ENCODE measurements around the gene XPNPEP1. TPM values are rescaled to one million over a fixed set of nuclear protein-coding genes. Genes with fewer than 3 reads are reported as not detected.

The XPNPEP1 gene
- total RNA-seq, 1 experiment from 2014 or later: 65.4 TPM

DNA sequence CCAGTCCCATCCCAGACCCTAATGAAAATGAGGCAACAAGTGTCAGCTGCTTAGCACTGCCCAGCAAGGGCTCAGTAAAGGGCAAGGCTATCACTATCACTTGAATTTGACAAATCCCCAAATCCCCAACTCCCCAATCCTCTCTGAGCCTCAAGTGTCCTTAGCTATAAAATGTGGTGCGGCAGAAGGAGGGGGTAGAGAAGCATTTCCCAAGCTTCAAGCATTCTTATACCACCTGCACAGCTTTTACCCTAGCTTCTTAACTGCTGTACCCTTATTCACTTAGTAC lies 41.6 kb downstream of the XPNPEP1 start:
- ChIA-PET CTCF (no interaction called here), POLR2A (ENCODE audit: low non-redundant PET) (no interaction called here)
- intact Hi-C loops (cut with micrococcal nuclease; ENCODE audit: unreplicated experiment): loop anchor here (5.0 kb wide), 1 partner anchor 336 kb away; no protein-coding TSS in a partner anchor
- no TSS peak for BruUV-seq (replicated peaks)
- TF ChIP-seq, protein P1, sequence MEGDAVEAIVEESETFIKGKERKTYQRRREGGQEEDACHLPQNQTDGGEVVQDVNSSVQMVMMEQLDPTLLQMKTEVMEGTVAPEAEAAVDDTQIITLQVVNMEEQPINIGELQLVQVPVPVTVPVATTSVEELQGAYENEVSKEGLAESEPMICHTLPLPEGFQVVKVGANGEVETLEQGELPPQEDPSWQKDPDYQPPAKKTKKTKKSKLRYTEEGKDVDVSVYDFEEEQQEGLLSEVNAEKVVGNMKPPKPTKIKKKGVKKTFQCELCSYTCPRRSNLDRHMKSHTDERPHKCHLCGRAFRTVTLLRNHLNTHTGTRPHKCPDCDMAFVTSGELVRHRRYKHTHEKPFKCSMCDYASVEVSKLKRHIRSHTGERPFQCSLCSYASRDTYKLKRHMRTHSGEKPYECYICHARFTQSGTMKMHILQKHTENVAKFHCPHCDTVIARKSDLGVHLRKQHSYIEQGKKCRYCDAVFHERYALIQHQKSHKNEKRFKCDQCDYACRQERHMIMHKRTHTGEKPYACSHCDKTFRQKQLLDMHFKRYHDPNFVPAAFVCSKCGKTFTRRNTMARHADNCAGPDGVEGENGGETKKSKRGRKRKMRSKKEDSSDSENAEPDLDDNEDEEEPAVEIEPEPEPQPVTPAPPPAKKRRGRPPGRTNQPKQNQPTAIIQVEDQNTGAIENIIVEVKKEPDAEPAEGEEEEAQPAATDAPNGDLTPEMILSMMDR (conservative IDR thresholded peaks at IDR 0.05; ENCODE audit: low read depth, low read length): no peak
- TF ChIP-seq EZH2 (IDR thresholded peaks at IDR 0.05; ENCODE audit: borderline replicate concordance, low read depth, low read length, poor library complexity, severe bottlenecking): no peak
- Histone ChIP-seq H3K36me3 (ENCODE audit: insufficient read depth, low read length, poor library complexity, severe bottlenecking) (peaks cover 14% of the 10 kb centered on the region), H3K4me3 (ENCODE audit: low read depth, low read length, poor library complexity, severe bottlenecking) (no peak overlapping the region), H3K9me3 (ENCODE audit: low read depth, low read length, poor library complexity, severe bottlenecking) (no peaks in the 10 kb centered on the region), H3K27me3 (replicated peaks; ENCODE audit: insufficient read depth, low read depth, low read length, poor library complexity) (no peaks in the 10 kb centered on the region), H3K4me1 (ENCODE audit: insufficient read depth, low read length, poor library complexity, severe bottlenecking) (peaks cover 4% of the 10 kb centered on the region), H3K27ac (ENCODE audit: low read depth, low read length, poor library complexity, severe bottlenecking) (no peak overlapping the region)
- DNase-seq (ENCODE audit: low spot score): no peak

DNA sequence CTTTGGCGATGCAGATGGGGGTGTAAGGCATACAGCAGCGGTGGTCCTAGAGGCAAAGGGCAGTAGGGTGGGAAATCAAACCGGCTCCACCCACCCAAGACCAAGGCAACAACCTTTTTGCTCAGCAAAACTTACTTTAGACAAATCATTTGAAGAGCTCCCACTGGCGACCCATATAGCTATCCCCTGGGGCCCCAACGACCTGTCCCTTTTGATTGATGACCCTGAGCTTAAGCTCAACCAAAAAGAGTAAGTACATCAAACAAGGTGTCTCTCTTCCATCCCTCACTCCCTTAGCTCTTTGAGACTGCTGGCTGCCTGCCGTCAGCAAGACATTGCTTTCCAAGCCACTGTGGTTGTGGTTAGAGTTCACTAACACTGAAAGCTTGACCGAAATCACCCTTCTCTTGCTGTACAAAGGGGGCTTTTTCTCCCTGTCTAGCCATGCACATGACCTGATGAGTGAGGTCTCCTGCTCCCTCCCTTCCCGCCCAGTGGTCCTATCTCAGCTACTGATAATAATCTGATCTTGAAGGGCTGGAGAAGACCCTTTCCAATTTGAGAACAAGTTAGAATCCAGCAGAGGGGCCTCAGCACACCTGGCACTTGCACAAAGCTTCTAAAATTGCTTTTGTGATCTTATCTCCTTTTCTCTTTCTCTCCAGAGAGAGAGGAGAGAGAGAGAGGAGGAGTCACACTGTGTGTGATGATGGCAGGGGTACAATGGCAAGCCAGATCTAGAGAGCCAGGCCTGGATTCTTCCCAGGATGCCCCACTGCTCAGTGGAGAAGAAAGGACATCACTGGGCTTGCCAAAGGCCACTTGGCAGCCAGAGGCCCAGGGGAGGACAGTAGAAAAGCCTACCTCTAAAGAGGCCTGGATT lies 42.2 kb downstream of the XPNPEP1 start:
- ChIA-PET POLR2A (ENCODE audit: low non-redundant PET) (no interaction called here), CTCF (no interaction called here)
- Histone ChIP-seq H3K36me3 (ENCODE audit: insufficient read depth, low read length, poor library complexity, severe bottlenecking) (peaks cover 14% of the 10 kb centered on the region), H3K27ac (ENCODE audit: low read depth, low read length, poor library complexity, severe bottlenecking) (no peak overlapping the region), H3K4me1 (ENCODE audit: insufficient read depth, low read length, poor library complexity, severe bottlenecking) (peaks cover 4% of the 10 kb centered on the region), H3K9me3 (ENCODE audit: low read depth, low read length, poor library complexity, severe bottlenecking) (no peaks in the 10 kb centered on the region), H3K27me3 (replicated peaks; ENCODE audit: insufficient read depth, low read depth, low read length, poor library complexity) (no peaks in the 10 kb centered on the region), H3K4me3 (ENCODE audit: low read depth, low read length, poor library complexity, severe bottlenecking) (no peak overlapping the region)
- no TSS peak for BruUV-seq (replicated peaks)
- DNase-seq (ENCODE audit: low spot score): no peak
- no peak for TF ChIP-seq EZH2 (IDR thresholded peaks at IDR 0.05; ENCODE audit: borderline replicate concordance, low read depth, low read length, poor library complexity, severe bottlenecking)
- intact Hi-C loops (cut with micrococcal nuclease; ENCODE audit: unreplicated experiment): loop anchor here (5.0 kb wide), 1 partner anchor 336 kb away; no protein-coding TSS in a partner anchor

DNA sequence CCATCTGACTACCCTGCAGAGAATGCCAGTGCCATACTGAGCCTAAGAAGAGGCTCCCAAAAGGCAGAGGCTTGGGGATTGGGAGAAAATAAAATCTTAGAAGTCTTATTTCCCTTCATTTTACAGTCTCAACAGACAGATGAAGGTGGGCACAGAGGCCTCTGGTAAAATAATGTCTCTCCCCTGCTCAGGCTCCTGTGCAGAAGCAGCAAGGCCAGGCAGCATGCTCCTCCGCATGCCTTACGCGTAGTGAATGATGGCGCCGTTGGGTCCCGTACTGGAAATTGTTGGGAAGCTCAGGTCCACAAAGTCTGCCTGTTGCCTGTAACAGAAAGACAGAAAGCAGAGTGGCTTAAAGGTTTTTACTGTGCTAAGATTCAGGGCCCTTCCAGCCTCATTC lies 45.8 kb downstream of the XPNPEP1 start:
- DNase-seq (ENCODE audit: low spot score): no peak
- TF ChIP-seq, protein P1 (conservative IDR thresholded peaks at IDR 0.05; ENCODE audit: low read depth, low read length): no peak
- no peak for TF ChIP-seq EZH2 (IDR thresholded peaks at IDR 0.05; ENCODE audit: borderline replicate concordance, low read depth, low read length, poor library complexity, severe bottlenecking)
- no TSS peak for BruUV-seq (replicated peaks)
- POLR2A ChIA-PET (ENCODE audit: low non-redundant PET): no interaction called here
- no peak overlapping the region for H3K4me3 ChIP-seq (ENCODE audit: low read depth, low read length, poor library complexity, severe bottlenecking)
- intact Hi-C loops (cut with micrococcal nuclease; ENCODE audit: unreplicated experiment): no loop called here
- no peak overlapping the region for H3K27ac ChIP-seq (ENCODE audit: low read depth, low read length, poor library complexity, severe bottlenecking)
- CTCF ChIA-PET: interaction anchor here (0.6 kb wide), 1 partner anchor 13 kb away, joined by 3 read pairs; no protein-coding TSS in a partner anchor
- H3K4me1 ChIP-seq (ENCODE audit: insufficient read depth, low read length, poor library complexity, severe bottlenecking): no peaks in the 10 kb centered on the region
- H3K9me3 ChIP-seq (ENCODE audit: low read depth, low read length, poor library complexity, severe bottlenecking): no peaks in the 10 kb centered on the region
- no peaks in the 10 kb centered on the region for H3K27me3 ChIP-seq (replicated peaks; ENCODE audit: insufficient read depth, low read depth, low read length, poor library complexity)
- peaks cover 7% of the 10 kb centered on the region for H3K36me3 ChIP-seq (ENCODE audit: insufficient read depth, low read length, poor library complexity, severe bottlenecking)
